Left cardiac atrium (tissue), 4 donors: Measurements from ENCODE around the gene SMCO4. TPM values are rescaled to one million over a fixed set of nuclear protein-coding genes. Genes with fewer than 3 reads are reported as not detected.
"Not testable (repeated sequence)": the region's sequence is repeated elsewhere in the genome, so short reads cannot be mapped to it uniquely, and the experiment has no call there.

Experiments
- ATAC-seq, 2 donors: fragments of 200-7000 bp; cut with Tn5 transposase; one replicate each; pipeline ENCODE4 v1.9.1; 2020; ENCODE audit warnings: mild to moderate bottlenecking in 2 of 2, moderate library complexity in 2 of 2
- DNase-seq: peaks from one replicate; pipeline ENCODE4 v3.0.0-alpha.2; 2020
- intact Hi-C, 2 donors: fragments of 100-400 bp; cut with DNase I; formaldehyde crosslinking; loops; one replicate each; pipeline versions ENCODE4 v1.14.1 to v1.15.1; 2022 to 2023
- total RNA-seq, 2 donors: library from RNA; stranded (reverse); fragmentation: NEBNext Ultra II Directional; extraction: Animal tissue kit (Norgen Biotek cat#: 25700); gene quantifications; one replicate each; pipeline ENCODE4 v1.2.1, GENCODE V29; 2021
- donor health status: DM: no; HTN: yes; CAD: no.
- donor health status: DM: no; HTN: yes; CAD: no; lungs with severe emphysema.
- donor health status: DM: yes; HTN: yes; CAD: no.
- donor health status: Dilated cardiomyopathy.

The SMCO4 gene
- total RNA-seq, 2 donors from 2014 or later = 35.9 to 40.7 TPM

GRCh38 chr11:93536101-93536861, 6.9 kb downstream of the SMCO4 start:
- ATAC-seq (peak; percentile 76 to 77), DNase-seq (peak; percentile 46)
- intact Hi-C loops = no loop called here

- DNase-seq, ATAC-seq, intact Hi-C loops: not testable (repeated sequence)
Observed at GRCh38 chr11:93535578-93535977, 7.6 kb downstream of the SMCO4 start.

DNA sequence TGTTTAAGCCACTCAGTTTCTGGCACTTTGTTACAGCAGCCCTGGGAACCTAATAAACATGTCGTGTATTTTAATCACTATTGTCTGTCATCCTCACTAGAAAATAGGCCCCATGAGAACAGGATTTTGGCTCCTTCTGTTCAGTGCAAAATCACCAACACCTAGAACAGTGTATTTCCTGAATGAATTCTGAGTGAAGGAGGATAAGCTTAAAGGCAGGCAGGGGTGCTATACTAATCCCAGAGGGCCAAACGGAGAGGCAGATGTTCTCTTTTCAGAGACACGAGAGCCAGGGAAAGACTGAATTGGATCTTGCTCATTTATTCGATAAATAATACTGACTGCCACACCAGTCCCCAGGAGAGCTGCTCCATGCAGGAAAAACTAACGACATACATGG, 10.4 kb downstream of the SMCO4 start:
- ATAC-seq (no peak), DNase-seq (no peak)
- intact Hi-C loops = no loop called here

DNA sequence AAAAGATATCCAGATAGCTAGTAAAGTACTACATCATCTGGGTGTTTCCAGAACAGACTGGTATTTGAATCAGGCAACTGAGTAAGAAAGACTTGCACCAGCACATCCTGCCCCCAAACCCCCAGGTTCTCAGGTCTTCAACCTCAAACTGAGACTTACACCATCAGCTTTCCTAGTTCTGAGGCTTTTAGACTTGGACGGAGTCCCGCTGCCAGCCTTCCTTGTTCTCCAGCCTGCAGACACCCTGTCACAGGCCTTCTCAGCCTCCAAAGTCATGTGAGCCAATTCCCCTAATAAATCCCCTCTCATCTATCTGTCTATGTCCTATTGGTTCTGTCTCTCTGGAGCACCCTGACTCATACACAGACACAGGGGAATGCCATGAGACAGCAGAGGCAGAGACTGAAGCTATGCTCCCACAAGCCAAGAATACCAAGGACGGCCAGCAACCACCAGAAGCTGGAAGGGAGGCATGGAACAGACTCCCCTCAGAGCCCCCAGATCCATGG, 10.9 kb downstream of the SMCO4 start:
- intact Hi-C loops = no loop called here

DNA sequence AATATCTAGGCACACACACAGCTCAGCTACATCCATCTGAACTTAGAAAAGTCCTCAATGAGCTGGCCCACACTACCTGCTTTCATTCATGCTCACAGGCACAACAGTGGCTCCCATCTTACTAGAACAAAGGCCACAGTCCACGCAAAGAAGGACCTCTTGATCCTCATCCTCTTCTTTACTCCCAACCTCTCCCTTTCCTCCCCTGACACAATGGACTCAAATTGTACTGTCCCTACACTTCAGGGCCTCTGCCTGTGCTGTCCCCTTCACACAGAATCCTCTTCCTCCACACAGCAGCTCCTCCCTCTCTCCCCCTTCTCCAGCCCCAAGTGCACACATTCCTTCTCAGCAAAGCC, 12.7 kb downstream of the SMCO4 start:
- intact Hi-C loops = no loop called here
- no peak for DNase-seq
- no peak for ATAC-seq

More for the DNA sequence above, 10.9 kb downstream of the SMCO4 start:
- DNase-seq (no peak), ATAC-seq (no peak)

DNA sequence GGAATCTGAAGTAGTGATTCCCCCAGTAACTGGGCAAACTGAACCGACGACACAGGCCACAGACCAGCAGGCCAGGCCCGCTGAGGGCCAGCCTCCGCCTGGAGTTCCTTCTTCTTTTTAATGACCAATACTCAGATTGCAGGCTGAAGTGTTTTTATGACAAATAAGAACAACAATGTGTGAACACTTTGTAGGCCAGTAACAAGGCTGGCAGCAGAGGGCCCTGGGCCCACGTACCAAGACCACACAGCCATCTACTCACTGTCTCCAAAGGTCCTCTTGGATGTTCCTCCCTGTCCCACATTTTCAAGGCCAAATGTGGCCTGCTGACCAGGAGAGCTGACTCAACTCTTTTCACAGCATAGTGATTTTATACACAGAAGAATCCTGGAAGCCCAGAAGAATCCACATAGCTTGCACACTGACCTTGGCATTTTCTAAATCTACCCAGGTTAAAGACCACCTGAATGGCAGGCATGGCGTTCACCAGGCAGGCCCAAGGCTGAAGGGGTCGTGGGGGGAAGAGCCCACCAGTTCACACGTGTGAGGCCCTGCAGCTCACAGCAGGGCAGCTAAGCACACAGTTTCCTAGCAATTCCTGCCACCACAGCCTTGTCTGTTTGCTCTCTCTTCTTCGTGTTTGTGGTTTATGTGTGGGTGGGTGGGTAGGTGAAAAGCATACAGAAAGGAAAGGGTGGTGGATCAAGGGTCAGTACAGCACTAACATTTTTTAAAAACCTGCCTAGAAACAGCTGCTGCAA, 13.3 kb downstream of the SMCO4 start:
- intact Hi-C loops = no loop called here
- ATAC-seq (peak; percentile 42 to 43), DNase-seq (no peak)

GRCh38 chr11:93528757-93529645, 14.2 kb downstream of the SMCO4 start:
- intact Hi-C loops = no loop called here
- peak; percentile 50 to 76 for ATAC-seq
- DNase-seq = peak; percentile 29

DNA sequence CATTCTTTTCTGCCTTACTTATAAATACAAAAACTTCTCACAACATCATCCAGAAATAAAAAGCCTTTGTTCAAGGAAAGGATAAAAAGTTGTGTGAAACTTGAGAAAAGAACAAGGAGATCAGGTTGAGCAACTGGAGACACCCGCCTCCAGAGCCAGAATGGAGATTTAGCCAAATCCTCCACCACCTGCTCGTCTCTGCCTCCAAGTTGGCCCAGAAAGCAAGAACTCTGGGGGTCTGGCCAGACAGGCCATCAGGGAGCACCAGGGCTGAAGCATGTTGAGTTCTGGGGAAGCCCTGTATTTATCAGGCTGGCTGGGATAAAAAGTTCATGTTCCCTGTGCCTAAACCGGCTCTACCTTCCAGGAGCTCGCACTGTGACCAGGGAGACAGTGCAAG, 14.9 kb downstream of the SMCO4 start:
- intact Hi-C loops = no loop called here
- DNase-seq (no peak), ATAC-seq (peak in 1 of 2 donors; percentile 10)

- intact Hi-C loops = no loop called here
- DNase-seq (no peak), ATAC-seq (no peak)
Observed at GRCh38 chr11:93526641-93527583, 16.3 kb downstream of the SMCO4 start.

DNA sequence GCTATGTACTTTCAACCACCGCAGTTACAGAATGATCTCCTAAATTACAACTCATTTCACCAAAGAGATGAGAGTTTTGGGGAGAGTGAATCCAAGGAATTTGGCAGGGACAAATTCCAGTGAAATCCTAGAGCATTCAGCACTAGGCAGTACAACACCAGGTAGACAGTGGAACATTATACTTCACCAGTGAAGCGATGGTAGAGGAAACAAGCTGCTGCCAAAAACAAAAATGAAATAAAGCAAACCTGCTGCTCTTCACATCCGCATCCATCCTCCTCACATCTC, 16.9 kb downstream of the SMCO4 start:
- no peak for DNase-seq
- intact Hi-C loops = no loop called here

DNA sequence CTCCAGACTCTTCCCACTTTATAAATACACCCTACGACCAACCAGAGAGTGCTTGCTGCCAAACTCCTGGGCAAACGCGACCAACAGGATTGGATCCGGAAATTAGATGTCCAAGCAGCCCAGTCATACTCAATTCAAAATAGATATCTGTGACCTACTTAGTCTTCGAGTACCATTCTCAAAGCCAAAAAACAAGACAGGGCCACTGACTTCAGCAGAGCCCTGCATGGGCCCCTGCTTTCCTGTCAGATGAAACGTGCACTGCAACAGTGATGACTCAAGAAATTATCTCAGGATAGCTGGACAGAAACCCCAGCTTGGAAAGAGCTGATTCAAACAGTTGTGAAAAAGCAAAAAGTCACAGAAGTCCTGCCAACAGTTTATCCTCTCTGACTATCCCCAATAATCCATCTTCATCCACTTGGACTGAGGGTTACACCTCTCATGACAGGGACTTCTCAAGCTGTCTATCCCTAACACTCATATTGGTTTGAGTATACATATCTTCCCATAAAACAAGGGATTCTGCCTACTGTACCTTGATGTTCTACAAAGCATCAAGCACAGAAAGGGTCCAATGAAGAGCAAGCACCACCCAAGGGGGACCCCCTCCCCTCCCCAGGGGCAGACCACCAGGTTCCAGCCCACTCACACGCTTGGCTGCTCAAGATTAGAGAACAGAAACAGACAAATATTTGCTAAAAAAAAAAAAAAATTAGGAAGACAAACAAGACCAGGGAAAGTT, 17.4 kb downstream of the SMCO4 start:
- peak; percentile 36 to 68 for ATAC-seq
- intact Hi-C loops = no loop called here
- peak; percentile 30 for DNase-seq

More for the DNA sequence above, 16.9 kb downstream of the SMCO4 start:
- no peak for ATAC-seq

DNA sequence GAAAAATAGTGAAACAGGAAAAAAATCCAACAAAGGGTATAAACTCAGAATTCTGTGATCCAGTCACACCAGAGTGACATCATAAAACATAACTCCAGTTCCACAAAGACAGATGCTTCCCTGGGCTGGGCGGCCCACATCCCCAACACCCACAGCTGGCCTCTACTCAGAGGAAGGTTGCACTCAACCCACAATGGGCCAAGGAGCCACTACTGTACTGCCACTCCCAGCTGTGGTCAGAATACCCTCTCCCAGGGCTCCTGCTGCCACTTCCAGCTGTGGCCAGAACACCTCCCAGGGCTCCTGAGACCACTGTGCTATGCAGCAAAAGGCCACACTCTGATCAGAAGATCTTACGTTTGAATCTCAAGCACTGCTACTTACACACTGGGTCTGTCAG, 18.3 kb downstream of the SMCO4 start:
- intact Hi-C loops = no loop called here
- ATAC-seq (peak in 1 of 2 donors; percentile 8), DNase-seq (no peak)

DNA sequence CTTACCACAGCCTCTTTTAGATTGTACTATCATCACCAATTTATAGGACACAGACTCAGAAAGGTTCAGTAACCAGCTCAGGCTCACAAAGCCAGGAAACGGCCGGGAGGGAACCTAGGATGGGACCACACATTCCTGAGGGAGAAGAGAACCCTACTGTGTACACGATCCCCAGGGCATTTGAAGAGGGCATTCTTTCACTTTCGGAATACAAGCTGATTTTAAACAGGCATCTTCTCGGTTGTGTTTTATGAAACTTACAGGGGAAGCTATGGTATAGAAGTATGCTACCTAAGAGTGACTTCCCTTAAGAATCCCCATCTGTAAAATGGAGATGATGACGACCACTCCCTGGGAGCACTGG, 19.0 kb downstream of the SMCO4 start:
- intact Hi-C loops = no loop called here
- ATAC-seq = no peak
- DNase-seq = no peak

GRCh38 chr11:93520726-93521509, 22.3 kb downstream of the SMCO4 start:
- intact Hi-C loops = no loop called here
- DNase-seq (no peak), ATAC-seq (no peak)

DNA sequence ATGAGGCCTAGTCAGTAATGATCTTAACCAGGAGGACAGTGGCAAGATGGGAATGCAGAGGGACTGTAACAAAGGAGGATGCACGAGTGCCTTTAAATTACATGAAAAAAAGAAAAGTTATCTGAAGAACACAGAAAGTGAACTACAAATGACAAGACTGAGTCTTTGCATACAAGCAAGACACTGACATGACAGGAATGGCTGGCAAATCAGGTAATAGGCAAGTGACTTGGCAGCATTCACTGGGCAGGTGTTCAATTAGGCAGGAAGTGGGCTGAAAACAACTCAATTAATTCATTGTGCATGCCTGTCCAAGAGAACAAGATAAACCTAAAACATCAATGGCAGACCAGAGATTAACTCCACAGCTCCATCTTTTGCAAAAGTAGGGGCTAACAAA, 24.0 kb downstream of the SMCO4 start:
- intact Hi-C loops = no loop called here
- ATAC-seq = no peak
- DNase-seq = no peak

DNA sequence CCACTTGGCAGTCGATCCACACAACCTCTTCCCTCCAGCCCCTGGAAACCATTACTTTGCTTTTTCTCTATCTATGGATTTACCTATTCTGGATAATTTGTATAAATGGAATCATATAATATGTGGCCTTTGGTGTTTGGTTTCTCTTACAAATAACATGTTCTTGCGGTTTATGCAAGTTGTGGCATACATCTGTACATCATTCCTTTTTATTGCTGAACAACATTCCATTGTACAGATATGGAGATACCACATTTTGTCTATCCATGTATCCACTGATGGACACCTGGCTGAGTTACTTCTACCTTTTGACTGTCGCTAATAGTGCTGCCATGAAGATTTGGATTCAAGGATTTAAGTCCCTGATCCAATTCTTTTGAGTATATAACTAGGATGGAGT, 25.1 kb downstream of the SMCO4 start:
- ATAC-seq (no peak), DNase-seq (no peak)
- intact Hi-C loops = no loop called here

DNA sequence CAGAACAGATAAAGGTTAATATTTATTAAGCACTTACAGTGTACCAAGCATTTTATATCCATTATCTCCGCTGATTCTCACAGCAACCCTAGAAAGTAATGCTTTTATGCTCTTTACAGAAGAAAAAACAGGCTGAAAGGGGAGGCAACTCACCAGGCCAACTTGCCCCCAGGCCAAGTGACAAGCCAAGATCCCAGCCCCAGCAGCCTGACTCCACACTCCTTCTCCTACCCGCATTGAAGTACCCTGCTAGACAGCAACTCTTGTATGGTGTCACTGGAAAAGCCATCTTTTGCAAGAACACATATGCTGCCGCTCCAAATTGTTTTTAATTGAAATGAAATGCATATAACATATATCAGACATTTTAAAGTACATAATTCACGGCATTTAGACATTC, 25.6 kb downstream of the SMCO4 start:
- no peak for ATAC-seq
- intact Hi-C loops = no loop called here

More for the DNA sequence above, 25.6 kb downstream of the SMCO4 start:
- DNase-seq = no peak
